Endodermal cell (in vitro differentiated cells): Measurements from ENCODE around the gene ZFYVE28. TPM values are rescaled to one million over a fixed set of nuclear protein-coding genes. Genes with fewer than 3 reads are reported as not detected.

Experiments used
- DNase-seq: peaks from one replicate; pipeline ENCODE4 v3.0.0-alpha.2; 2017
- H3K27ac ChIP-seq: 2 replicates; pipeline ENCODE4 v1.5.1; 2013; ENCODE audit warnings: mild to moderate bottlenecking, low read depth, low read length, moderate library complexity
- H3K27me3 ChIP-seq: 2 replicates; pipeline ENCODE4 v1.6.1; 2013; ENCODE audit warnings: mild to moderate bottlenecking, low read length, moderate library complexity; ENCODE audit not compliant: insufficient read depth, control insufficient read depth, poor library complexity, severe bottlenecking
- H3K36me3 ChIP-seq: 2 replicates; pipeline ENCODE4 v1.7.0; 2013; ENCODE audit warnings: mild to moderate bottlenecking, low read length, moderate library complexity; ENCODE audit not compliant: control insufficient read depth, insufficient read depth
- H3K4me1 ChIP-seq: one replicate; pipeline ENCODE4 v1.7.0; 2013; ENCODE audit warnings: low read length; ENCODE audit not compliant: control insufficient read depth, insufficient read depth
- H3K4me3 ChIP-seq: 2 replicates; pipeline ENCODE4 v1.5.1; 2013; ENCODE audit warnings: mild to moderate bottlenecking, low read length, moderate library complexity
- H3K9ac ChIP-seq: 2 replicates; pipeline ENCODE4 v1.6.1; 2013; ENCODE audit warnings: mild to moderate bottlenecking, low read length, moderate library complexity; ENCODE audit not compliant: poor library complexity, severe bottlenecking; ENCODE audit errors: extremely low read depth
- H3K9me3 ChIP-seq: 2 replicates; pipeline ENCODE4 v1.6.1; 2013; ENCODE audit warnings: mild to moderate bottlenecking, low read length, moderate library complexity; ENCODE audit not compliant: control insufficient read depth
- H3K27ac Mint-ChIP-seq: 2 replicates; pipeline ENCODE4 v1.8.0; 2020; ENCODE audit warnings: mixed read lengths
- H3K27me3 Mint-ChIP-seq: 2 replicates; pipeline ENCODE4 v1.8.0; 2021; ENCODE audit warnings: mild to moderate bottlenecking, mixed read lengths; ENCODE audit not compliant: insufficient read depth
- H3K36me3 Mint-ChIP-seq: 2 replicates; pipeline ENCODE4 v1.8.0; 2020; ENCODE audit warnings: low read depth, mixed read lengths
- H3K4me1 Mint-ChIP-seq: 2 replicates; pipeline ENCODE4 v1.8.0; 2020; ENCODE audit warnings: mixed read lengths
- H3K4me3 Mint-ChIP-seq: 2 replicates; pipeline ENCODE4 v1.8.0; 2020; ENCODE audit warnings: mild to moderate bottlenecking, moderate library complexity, mixed read lengths
- H3K9me3 Mint-ChIP-seq: 2 replicates; pipeline ENCODE4 v1.8.0; 2020; ENCODE audit warnings: mild to moderate bottlenecking, mixed read lengths
- WGBS, 2 experiments: methylation state at CpG; one replicate each; pipeline versions ENCODE4 v1.1.5 to v1.1.7; 2013; ENCODE audit warnings: missing lambda C conversion rate in 2 of 2, mixed read lengths in 1 of 2; ENCODE audit not compliant: insufficient coverage in 1 of 2, insufficient read length in 1 of 2; 5-methylcytosine and 5-hydroxymethylcytosine counted together
- total RNA-seq, 2 donors: library from RNA; stranded (reverse); fragmentation: NEBNext Ultra II Directional in 1 of 2; extraction: Animal tissue kit (Norgen Biotek cat#: 25700) in 1 of 2; gene quantifications; 2 replicates in 1 of 2; 3 replicates in 1 of 2; pipeline ENCODE4 v1.2.1, GENCODE V29; 2021
- TF ChIP-seq, protein P1 (sequence below): fragments of 200-600 bp; sonication (generic); conservative IDR thresholded peaks from 2 replicates; pipeline ENCODE4 v1.5.0; 2021; ENCODE audit warnings: antibody characterized with exemption, mild to moderate bottlenecking

ZFYVE28 gene
- total RNA-seq, 2 donors from 2014 or later: 0.73 to 1.6 TPM

DNA sequence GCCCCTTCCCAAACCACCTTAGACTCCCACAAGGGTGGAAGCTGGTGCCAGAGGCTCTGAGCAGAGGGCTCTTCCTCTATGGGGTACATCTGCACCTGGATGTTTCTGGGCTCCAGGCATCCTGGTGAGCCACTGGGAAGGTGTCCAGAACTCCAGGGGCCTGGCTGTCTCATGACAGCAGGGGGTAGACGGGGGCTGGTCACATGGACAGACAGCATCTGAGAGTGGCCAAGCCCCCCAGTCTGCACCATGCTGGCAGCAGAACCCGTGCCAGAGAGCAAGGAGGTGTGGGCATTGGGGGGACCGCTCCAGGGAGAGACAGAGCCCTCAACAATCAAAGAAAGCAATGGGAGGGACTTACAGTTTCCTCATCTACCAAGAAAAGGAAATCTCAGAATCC, 39.5 kb downstream of the ZFYVE28 start:
- Mint-ChIP-seq H3K9me3 (peaks cover 21% of the 10 kb centered on the region), H3K4me3 (no peak overlapping the region), H3K4me1 (no peaks in the 10 kb centered on the region), H3K27me3 (no peaks in the 10 kb centered on the region), H3K27ac (no peak overlapping the region), H3K36me3 (no peaks in the 10 kb centered on the region)
- Histone ChIP-seq H3K27ac (no peak overlapping the region), H3K27me3 (no peaks in the 10 kb centered on the region), H3K4me3 (no peak overlapping the region), H3K36me3 (no peaks in the 10 kb centered on the region), H3K9ac (no peak overlapping the region), H3K4me1 (no peaks in the 10 kb centered on the region), H3K9me3 (no peaks in the 10 kb centered on the region)
- no peak for DNase-seq
- TF ChIP-seq, protein P1, sequence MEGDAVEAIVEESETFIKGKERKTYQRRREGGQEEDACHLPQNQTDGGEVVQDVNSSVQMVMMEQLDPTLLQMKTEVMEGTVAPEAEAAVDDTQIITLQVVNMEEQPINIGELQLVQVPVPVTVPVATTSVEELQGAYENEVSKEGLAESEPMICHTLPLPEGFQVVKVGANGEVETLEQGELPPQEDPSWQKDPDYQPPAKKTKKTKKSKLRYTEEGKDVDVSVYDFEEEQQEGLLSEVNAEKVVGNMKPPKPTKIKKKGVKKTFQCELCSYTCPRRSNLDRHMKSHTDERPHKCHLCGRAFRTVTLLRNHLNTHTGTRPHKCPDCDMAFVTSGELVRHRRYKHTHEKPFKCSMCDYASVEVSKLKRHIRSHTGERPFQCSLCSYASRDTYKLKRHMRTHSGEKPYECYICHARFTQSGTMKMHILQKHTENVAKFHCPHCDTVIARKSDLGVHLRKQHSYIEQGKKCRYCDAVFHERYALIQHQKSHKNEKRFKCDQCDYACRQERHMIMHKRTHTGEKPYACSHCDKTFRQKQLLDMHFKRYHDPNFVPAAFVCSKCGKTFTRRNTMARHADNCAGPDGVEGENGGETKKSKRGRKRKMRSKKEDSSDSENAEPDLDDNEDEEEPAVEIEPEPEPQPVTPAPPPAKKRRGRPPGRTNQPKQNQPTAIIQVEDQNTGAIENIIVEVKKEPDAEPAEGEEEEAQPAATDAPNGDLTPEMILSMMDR: no peak
- whole genome bisulfite sequencing, 2 experiments: 80 to 83% methylated on average over 1 to 3 of the region's 3 CpGs

DNA sequence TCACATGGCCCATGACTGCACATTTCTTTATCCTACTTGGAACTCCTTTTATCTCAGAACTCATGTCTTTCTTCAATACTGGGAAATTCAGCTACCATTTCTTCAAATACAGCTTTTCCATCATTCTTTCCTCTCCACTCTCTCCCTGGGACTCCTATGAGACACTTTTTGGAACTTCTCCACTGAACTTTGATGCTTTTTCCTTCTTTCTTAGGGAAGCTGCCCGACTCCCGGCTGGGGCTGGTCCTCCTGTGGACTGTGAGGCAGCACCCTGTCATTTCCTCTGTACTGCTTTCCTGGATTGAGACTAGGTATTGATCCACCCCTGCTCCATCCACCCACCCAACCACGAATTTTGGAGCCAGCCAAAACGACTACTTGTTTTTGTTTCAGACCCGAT, 40.0 kb downstream of the ZFYVE28 start:
- TF ChIP-seq, protein P1: no peak
- Mint-ChIP-seq H3K9me3 (peaks cover 26% of the 10 kb centered on the region), H3K27ac (no peak overlapping the region), H3K36me3 (peaks cover 2% of the 10 kb centered on the region), H3K27me3 (no peaks in the 10 kb centered on the region), H3K4me1 (no peaks in the 10 kb centered on the region), H3K4me3 (no peak overlapping the region)
- Histone ChIP-seq H3K36me3 (no peaks in the 10 kb centered on the region), H3K9me3 (no peaks in the 10 kb centered on the region), H3K9ac (no peak overlapping the region), H3K27me3 (no peaks in the 10 kb centered on the region), H3K4me3 (no peak overlapping the region), H3K4me1 (no peaks in the 10 kb centered on the region), H3K27ac (no peak overlapping the region)
- DNase-seq: no peak
- WGBS, 2 experiments: 86 to 92% methylated on average over 4 to 5 of the region's 5 CpGs

DNA sequence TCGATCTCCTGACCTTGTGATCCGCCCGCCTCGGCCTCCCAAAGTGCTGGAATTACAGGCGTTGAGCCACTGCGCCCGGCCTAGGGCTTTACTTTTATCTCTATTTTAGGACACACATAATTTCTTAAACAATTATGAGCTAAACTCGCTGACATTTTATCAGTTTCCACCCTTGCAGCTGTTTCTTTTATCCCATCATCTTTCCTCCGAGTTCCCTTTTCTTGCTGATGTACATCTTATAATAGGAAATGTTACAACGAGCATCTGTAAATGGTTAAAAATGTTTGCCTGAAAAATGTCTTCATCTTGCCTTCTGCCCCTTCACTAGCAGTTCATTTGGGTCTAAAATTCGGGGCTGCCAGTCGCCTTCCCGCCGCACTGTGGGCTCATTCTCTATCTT, 41.2 kb downstream of the ZFYVE28 start:
- 89 to 92% methylated on average over 12 to 14 of the region's 14 CpGs for WGBS, 2 experiments
- Mint-ChIP-seq H3K36me3 (peaks cover 2% of the 10 kb centered on the region), H3K9me3 (peaks cover 26% of the 10 kb centered on the region), H3K4me1 (no peaks in the 10 kb centered on the region), H3K27ac (no peak overlapping the region), H3K4me3 (no peak overlapping the region), H3K27me3 (no peaks in the 10 kb centered on the region)
- Histone ChIP-seq H3K4me1 (no peaks in the 10 kb centered on the region), H3K36me3 (no peaks in the 10 kb centered on the region), H3K4me3 (no peak overlapping the region), H3K27me3 (no peaks in the 10 kb centered on the region), H3K9ac (no peak overlapping the region), H3K27ac (no peak overlapping the region), H3K9me3 (no peaks in the 10 kb centered on the region)
- TF ChIP-seq, protein P1: no peak
- no peak for DNase-seq
